H1 (cell line): ENCODE measurements around the gene VSIG2. TPM values are rescaled to one million over a fixed set of nuclear protein-coding genes. Genes with fewer than 3 reads are reported as not detected.

ENCODE experiments used
- CTCF ChIA-PET: fragments of 300-600 bp; sonication (Branson Sonifier 250); formaldehyde crosslinking; loops from one replicate; lab custom pipeline; 2021; ENCODE audit not compliant: partially characterized antibody; lab: Charles Lee
- POLR2A ChIA-PET: fragments of 300-600 bp; sonication (Branson Sonifier 250); formaldehyde crosslinking; loops from one replicate; lab custom pipeline; 2021; ENCODE audit warnings: inconsistent platforms; ENCODE audit not compliant: partially characterized antibody; lab: Charles Lee
- DNase-seq, 2 experiments: peaks; one replicate each; pipeline versions ENCODE4 v3.0.0 to v3.0.0-alpha.2; 2010 to 2022; ENCODE audit warnings: low spot score in 2 of 2, low read depth in 1 of 2, mixed read lengths in 1 of 2
- FAIRE-seq: peaks from 2 replicates; lab custom pipeline; 2011; peaks lifted over from hg19 to GRCh38; lab: Jason Lieb, UNC
- H2AFZ ChIP-seq: 2 replicates; pipeline ENCODE4 v1.8.1; 2012; ENCODE audit warnings: low read length, inconsistent platforms
- H2AK5ac ChIP-seq: 2 replicates; pipeline ENCODE4 v1.6.1; 2013; ENCODE audit warnings: low read depth, low read length
- H2BK120ac ChIP-seq: replicated peaks from 2 replicates; pipeline ENCODE3; 2013; ENCODE audit warnings: low read depth, low read length, inconsistent platforms
- H2BK12ac ChIP-seq: 2 replicates; pipeline ENCODE4 v1.6.1; 2013; ENCODE audit warnings: low read depth, low read length
- H2BK15ac ChIP-seq: 2 replicates; pipeline ENCODE4 v1.6.1; 2013; ENCODE audit warnings: low read length
- H2BK20ac ChIP-seq: 2 replicates; pipeline ENCODE4 v1.6.1; 2013; ENCODE audit warnings: low read length
- H2BK5ac ChIP-seq: 2 replicates; pipeline ENCODE4 v1.6.1; 2013; ENCODE audit warnings: low read depth, low read length
- H3K14ac ChIP-seq: 2 replicates; pipeline ENCODE4 v1.6.1; 2013; ENCODE audit warnings: inconsistent platforms; ENCODE audit not compliant: insufficient read length
- H3K18ac ChIP-seq: 2 replicates; pipeline ENCODE4 v1.6.1; 2013; ENCODE audit warnings: low read length; ENCODE audit errors: extremely low read depth
- H3K23ac ChIP-seq: 2 replicates; pipeline ENCODE4 v1.6.1; 2013; ENCODE audit warnings: inconsistent platforms; ENCODE audit not compliant: insufficient read length
- H3K23me2 ChIP-seq: 2 replicates; pipeline ENCODE4 v1.6.1; 2013; ENCODE audit warnings: low read depth, low read length
- H3K27ac ChIP-seq: 2 replicates; pipeline ENCODE4 v1.6.1; 2011; ENCODE audit warnings: low read depth, low read length, inconsistent platforms
- H3K27me3 ChIP-seq, 4 experiments: replicated peaks in 1 of 4; 1 replicate in 1 of 4; 2 replicates in 3 of 4; pipeline versions ENCODE4 v1.6.1 to v1.8.1; 2011 to 2013; ENCODE audit warnings: low read length in 3 of 4, mild to moderate bottlenecking in 3 of 4, inconsistent platforms in 2 of 4, mixed read lengths in 2 of 4, moderate library complexity in 1 of 4; ENCODE audit not compliant: control insufficient read depth in 3 of 4, insufficient read depth in 3 of 4; ENCODE audit errors: extremely low read depth in 1 of 4
- H3K36me3 ChIP-seq, 4 experiments: 2 replicates each; pipeline versions ENCODE4 v1.6.1 to v1.8.1; 2011 to 2013; ENCODE audit warnings: mild to moderate bottlenecking in 4 of 4, low read length in 3 of 4, moderate library complexity in 2 of 4, control low read depth in 1 of 4, inconsistent platforms in 1 of 4; ENCODE audit not compliant: insufficient read depth in 4 of 4, control insufficient read depth in 2 of 4
- H3K4ac ChIP-seq: replicated peaks from 2 replicates; pipeline ENCODE3; 2013; ENCODE audit warnings: low read length, low read depth, mixed read lengths, inconsistent platforms; ENCODE audit not compliant: insufficient read length
- H3K4me1 ChIP-seq, 4 experiments: replicated peaks in 1 of 4; 1 replicate in 1 of 4; 2 replicates in 3 of 4; pipeline versions ENCODE4 v1.6.1 to v1.8.1; 2011 to 2013; ENCODE audit warnings: low read length in 3 of 4, inconsistent platforms in 2 of 4, mixed read lengths in 1 of 4; ENCODE audit not compliant: insufficient read depth in 4 of 4, control insufficient read depth in 3 of 4
- H3K4me2 ChIP-seq, 2 experiments: 2 replicates each; pipeline versions ENCODE4 v1.6.1 to v1.8.1; 2011 to 2013; ENCODE audit warnings: low read depth in 2 of 2, low read length in 2 of 2, control low read depth in 1 of 2, inconsistent platforms in 1 of 2, mild to moderate bottlenecking in 1 of 2; ENCODE audit not compliant: insufficient read depth in 1 of 2
- H3K4me3 ChIP-seq, 4 experiments: fragments of 200-600, 300-600 bp in 1 of 4; sonication (generic), shearing (Covaris generic), sonication (Bioruptor Twin) in 1 of 4; 2 replicates each; pipeline versions ENCODE4 v1.5.1 to v1.8.1; 2011 to 2016; ENCODE audit warnings: low read length in 4 of 4, low read depth in 3 of 4, control low read depth in 2 of 4, inconsistent platforms in 2 of 4, mild to moderate bottlenecking in 2 of 4, mixed read lengths in 1 of 4, moderate library complexity in 1 of 4; ENCODE audit not compliant: insufficient read depth in 2 of 4; ENCODE audit errors: extremely low read depth in 1 of 4
- H3K56ac ChIP-seq: replicated peaks from 2 replicates; pipeline ENCODE3; 2013; ENCODE audit warnings: low read depth, mild to moderate bottlenecking, mixed read lengths, low read length, inconsistent platforms; ENCODE audit not compliant: insufficient read length
- H3K79me1 ChIP-seq: 2 replicates; pipeline ENCODE4 v1.6.1; 2013; ENCODE audit warnings: low read depth, low read length, control low read depth
- H3K79me2 ChIP-seq, 2 experiments: 2 replicates each; pipeline versions ENCODE4 v1.6.1 to v1.8.1; 2012 to 2013; ENCODE audit warnings: low read length in 2 of 2, mild to moderate bottlenecking in 2 of 2, inconsistent platforms in 1 of 2; ENCODE audit not compliant: insufficient read depth in 2 of 2, control insufficient read depth in 1 of 2
- H3K9ac ChIP-seq, 4 experiments: replicated peaks in 1 of 4; 1 replicate in 1 of 4; 2 replicates in 3 of 4; pipeline versions ENCODE4 v1.6.1 to v1.8.1; 2011 to 2013; ENCODE audit warnings: low read depth in 3 of 4, low read length in 3 of 4, control low read depth in 2 of 4, mild to moderate bottlenecking in 2 of 4, moderate library complexity in 2 of 4, inconsistent platforms in 1 of 4; ENCODE audit errors: extremely low read depth in 1 of 4
- H3K9me3 ChIP-seq, 2 experiments: 2 replicates each; pipeline versions ENCODE4 v1.6.1 to v1.8.1; 2012 to 2013; ENCODE audit warnings: mild to moderate bottlenecking in 2 of 2, moderate library complexity in 2 of 2, control low read depth in 1 of 2, inconsistent platforms in 1 of 2, low read depth in 1 of 2, low read length in 1 of 2, mixed read lengths in 1 of 2; ENCODE audit not compliant: insufficient read depth in 2 of 2
- H4K20me1 ChIP-seq, 2 experiments: replicated peaks in 1 of 2; 2 replicates each; pipeline versions ENCODE3 to v1.8.1; 2011 to 2013; ENCODE audit warnings: inconsistent platforms in 2 of 2, low read length in 2 of 2, mild to moderate bottlenecking in 1 of 2; ENCODE audit not compliant: insufficient read depth in 2 of 2, control insufficient read depth in 1 of 2
- H4K5ac ChIP-seq: 2 replicates; pipeline ENCODE4 v1.6.1; 2013; ENCODE audit warnings: low read length, low read depth, mixed read lengths, inconsistent platforms; ENCODE audit not compliant: insufficient read length
- H4K8ac ChIP-seq: 2 replicates; pipeline ENCODE4 v1.8.0; 2013; ENCODE audit warnings: mild to moderate bottlenecking, moderate library complexity, low read length, inconsistent platforms; ENCODE audit not compliant: insufficient read depth; ENCODE audit errors: extremely low read depth
- H4K91ac ChIP-seq: replicated peaks from 2 replicates; pipeline ENCODE3; 2013; ENCODE audit warnings: low read length, mixed read lengths, inconsistent platforms; ENCODE audit not compliant: insufficient read length
- CHD2 ChIP-seq: IDR thresholded peaks from 2 replicates; pipeline ENCODE4 v1.6.1; 2012; ENCODE audit warnings: low read length, improper control_type of control experiment
- MAFK ChIP-seq: IDR thresholded peaks from 2 replicates; pipeline ENCODE4 v1.6.1; 2012; ENCODE audit warnings: low read depth, mild to moderate bottlenecking, improper control_type of control experiment, low read length
- MAX ChIP-seq: IDR thresholded peaks from 2 replicates; pipeline ENCODE4 v1.6.1; 2012; ENCODE audit warnings: inconsistent platforms
- RNF2 ChIP-seq: fragments of 200-900, 300-1000 bp; sonication (generic); IDR thresholded peaks from 2 replicates; pipeline ENCODE4 v1.7.1; 2016; ENCODE audit warnings: borderline replicate concordance, low read depth, mild to moderate bottlenecking, antibody characterized with exemption, low read length; ENCODE audit not compliant: poor library complexity, severe bottlenecking; ENCODE audit errors: missing control alignments
- WGBS, 2 experiments: shearing (Covaris generic) in 1 of 2; methylation state at CpG; one replicate each; pipeline versions ENCODE4 v1.1.6 to v1.1.7; 2013 to 2015; ENCODE audit warnings: low lambda C conversion rate in 2 of 2, mixed read lengths in 2 of 2, inconsistent platforms in 1 of 2, low coverage in 1 of 2, missing lambda C conversion rate in 1 of 2; ENCODE audit not compliant: insufficient replicate concordance in 2 of 2, insufficient coverage in 1 of 2, insufficient read length in 1 of 2; ENCODE audit errors: extremely low coverage in 1 of 2, missing lambda C conversion rate in 1 of 2; 5-methylcytosine and 5-hydroxymethylcytosine counted together
- polyA plus RNA-seq, 7 experiments: library from polyadenylated mRNA; depleted of rRNA in 3 of 7; stranded (reverse) in 5 of 7; unstranded in 2 of 7; fragments of >200 nt in 5 of 7; fragments of 200-250 nt in 2 of 7; gene quantifications; 1 replicate in 5 of 7; 2 replicates in 1 of 7; 4 replicates in 1 of 7; pipeline versions ENCODE4 v1.2.1 to v1.2.3, GENCODE V29; 2011 to 2013; ENCODE audit warnings: missing spikeins in 2 of 7, mixed read lengths in 2 of 7
- total RNA-seq: library from RNA; stranded (reverse); fragmentation: NEBNext Ultra II Directional; extraction: Animal tissue kit (Norgen Biotek cat#: 25700); gene quantifications from 2 replicates; pipeline ENCODE4 v1.2.1, GENCODE V29; 2021

The VSIG2 gene
- total and polyA plus RNA-seq, 2 of the 8 experiments (the other 6 are each of a cell fraction or from before 2014, with no cell fraction given) = 0.18 TPM; not detected in 1

- no peak overlapping the region for H2BK120ac ChIP-seq
- no peak overlapping the region for H3K14ac ChIP-seq
- H3K27me3 ChIP-seq = peaks cover 0 to 16% (median 11%) of the 10 kb centered on the region in 4 experiments; a peak in 5 of 7 replicates
- TF ChIP-seq MAFK (no peak), CHD2 (no peak), MAX (no peak), RNF2 (no peak)
- FAIRE-seq (no peak), DNase-seq (no peak)
- H2BK5ac ChIP-seq = no peak overlapping the region
- H3K4me1 ChIP-seq = peaks cover 8 to 15% (median 10%) of the 10 kb centered on the region in 4 experiments
- no peaks in the 10 kb centered on the region for H3K9me3 ChIP-seq
- H3K79me2 ChIP-seq = no peaks in the 10 kb centered on the region
- H2BK15ac ChIP-seq = no peak overlapping the region
- H3K4me2 ChIP-seq = no peak overlapping the region
- no peak overlapping the region for H3K9ac ChIP-seq
- no peak overlapping the region for H2BK12ac ChIP-seq
- H3K56ac ChIP-seq = no peak overlapping the region
- no peaks in the 10 kb centered on the region for H3K36me3 ChIP-seq
- no peak overlapping the region for H2AFZ ChIP-seq
- no peak overlapping the region for H3K4ac ChIP-seq
- no peak overlapping the region for H2BK20ac ChIP-seq
- no peak overlapping the region for H4K5ac ChIP-seq
- no peak overlapping the region for H3K23ac ChIP-seq
- H3K23me2 ChIP-seq = no peaks in the 10 kb centered on the region; the same call in 1 of the 2 replicates
- H3K18ac ChIP-seq = no peak overlapping the region
- peaks cover 0 to 2% of the 10 kb centered on the region in 2 experiments for H4K20me1 ChIP-seq
- ChIA-PET POLR2A (no interaction called here), CTCF (interaction anchor here (1.2 kb wide), 1 partner anchor 138 kb away, joined by 3 read pairs; no protein-coding TSS in a partner anchor)
- H3K79me1 ChIP-seq = no peaks in the 10 kb centered on the region
- no peak overlapping the region for H4K91ac ChIP-seq
- no peak overlapping the region for H4K8ac ChIP-seq
- 82% methylated on average over 2 of the region's 2 CpGs; no CpG with 5 or more reads in 1 of the 2 experiments for WGBS, 2 experiments
- no peak overlapping the region for H3K27ac ChIP-seq
- no peak overlapping the region for H2AK5ac ChIP-seq
- no peak overlapping the region for H3K4me3 ChIP-seq
Measured at GRCh38 chr11:124728134-124728533, 23.9 kb downstream of the VSIG2 start.
